ENCODE results near the gene GALNT18.

GALNT18 gene

DNA sequence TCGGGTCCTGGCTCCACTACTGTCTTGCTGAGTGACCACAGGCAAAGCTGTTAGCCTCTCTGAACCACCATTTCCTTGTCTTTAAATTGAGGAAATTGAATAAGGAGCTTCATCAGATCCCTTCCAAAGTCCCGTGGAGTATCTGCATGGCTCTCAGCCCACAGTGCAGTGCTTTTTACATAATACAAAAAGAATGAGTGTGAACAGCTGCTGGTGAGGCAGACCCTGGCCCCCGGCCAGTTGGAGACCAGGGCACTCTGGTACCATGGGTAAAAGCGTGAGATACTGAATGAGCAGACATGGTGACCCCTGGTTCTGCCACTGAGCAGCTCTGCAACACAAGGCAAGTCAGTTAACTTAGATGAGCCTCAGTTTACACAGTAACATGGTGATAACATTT lies 86.8 kb downstream of the GALNT18 start:
- TF ChIP-seq GABPA (IDR thresholded peaks at IDR 0.05; ENCODE audit: low read depth) (no peak), REST (IDR thresholded peaks at IDR 0.05; ENCODE audit: insufficient replicate concordance, low read depth) (no peak), POLR2AphosphoS5 (IDR thresholded peaks at IDR 0.05; ENCODE audit: low read depth) (no peak), CTCF (IDR thresholded peaks at IDR 0.05; ENCODE audit: insufficient read depth, low read length) (no peak), SPI1 (IDR thresholded peaks at IDR 0.05; ENCODE audit: borderline replicate concordance, low read depth) (no peak)
- Histone ChIP-seq H3K4me3 (replicated peaks; ENCODE audit: insufficient read depth, low read length) (no peak overlapping the region), H3K27me3 (ENCODE audit: insufficient read depth, poor library complexity, severe bottlenecking) (no peaks in the 10 kb centered on the region), H3K27ac (replicated peaks) (no peak overlapping the region)
- DNase-seq (ENCODE audit: low read depth in 1 of 2, low spot score in 1 of 2): no peak

GRCh38 chr11:11533751-11534150 lies 88.1 kb downstream of the GALNT18 start:
- H3K4me3 ChIP-seq (replicated peaks; ENCODE audit: insufficient read depth, low read length): no peak overlapping the region
- H3K27ac ChIP-seq (replicated peaks): no peak overlapping the region
- no peak for DNase-seq (ENCODE audit: low read depth in 1 of 2, low spot score in 1 of 2)
- TF ChIP-seq SPI1 (IDR thresholded peaks at IDR 0.05; ENCODE audit: borderline replicate concordance, low read depth) (no peak), REST (IDR thresholded peaks at IDR 0.05; ENCODE audit: insufficient replicate concordance, low read depth) (no peak), POLR2AphosphoS5 (IDR thresholded peaks at IDR 0.05; ENCODE audit: low read depth) (no peak), CTCF (IDR thresholded peaks at IDR 0.05; ENCODE audit: insufficient read depth, low read length) (no peak), GABPA (IDR thresholded peaks at IDR 0.05; ENCODE audit: low read depth) (no peak)
- H3K27me3 ChIP-seq (ENCODE audit: insufficient read depth, poor library complexity, severe bottlenecking): no peaks in the 10 kb centered on the region

DNA sequence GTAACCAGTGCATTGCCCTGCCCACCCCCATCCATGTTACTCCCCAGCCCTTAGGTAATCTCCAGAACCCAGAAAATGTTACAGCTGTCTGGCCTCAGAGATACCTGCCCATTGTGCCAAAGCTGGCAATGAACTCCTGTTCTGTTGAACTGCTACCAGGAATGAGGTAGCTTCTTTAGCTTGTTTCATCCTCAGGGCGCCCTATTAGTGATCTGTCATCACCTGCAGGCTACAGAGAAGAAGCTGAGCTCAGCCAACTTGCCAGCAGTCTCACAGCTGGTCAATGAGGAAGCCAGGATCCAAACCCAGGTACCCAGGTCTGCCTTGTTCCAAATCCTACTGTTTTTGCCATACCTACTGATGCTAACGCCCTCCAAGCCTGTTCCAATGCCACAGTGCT lies 88.7 kb downstream of the GALNT18 start:
- no peak overlapping the region for H3K27ac ChIP-seq (replicated peaks)
- DNase-seq (ENCODE audit: low read depth in 1 of 2, low spot score in 1 of 2): no peak
- no peaks in the 10 kb centered on the region for H3K27me3 ChIP-seq (ENCODE audit: insufficient read depth, poor library complexity, severe bottlenecking)
- H3K4me3 ChIP-seq (replicated peaks; ENCODE audit: insufficient read depth, low read length): no peak overlapping the region
- TF ChIP-seq REST (IDR thresholded peaks at IDR 0.05; ENCODE audit: insufficient replicate concordance, low read depth) (no peak), GABPA (IDR thresholded peaks at IDR 0.05; ENCODE audit: low read depth) (no peak), SPI1 (IDR thresholded peaks at IDR 0.05; ENCODE audit: borderline replicate concordance, low read depth) (no peak), CTCF (IDR thresholded peaks at IDR 0.05; ENCODE audit: insufficient read depth, low read length) (no peak), POLR2AphosphoS5 (IDR thresholded peaks at IDR 0.05; ENCODE audit: low read depth) (no peak)
